Mucosa of stomach (tissue), 1 donor: ENCODE data around the gene KMT2E.
"Not testable (repeated sequence)": the region's sequence is repeated elsewhere in the genome, so short reads cannot be mapped to it uniquely, and the experiment has no call there.

Experiments used
- H3K27me3 ChIP-seq: one replicate; pipeline ENCODE4 v1.7.0; 2013; ENCODE audit warnings: mild to moderate bottlenecking, low read length; ENCODE audit not compliant: control insufficient read depth, insufficient read depth
- H3K36me3 ChIP-seq: one replicate; pipeline ENCODE4 v1.7.0; 2013; ENCODE audit warnings: low read length; ENCODE audit not compliant: control insufficient read depth, insufficient read depth
- H3K4me1 ChIP-seq: one replicate; pipeline ENCODE4 v1.7.0; 2013; ENCODE audit warnings: mild to moderate bottlenecking, low read length; ENCODE audit not compliant: control insufficient read depth, insufficient read depth
- H3K4me3 ChIP-seq: one replicate; pipeline ENCODE4 v1.7.0; 2013; ENCODE audit warnings: low read length
- H3K9ac ChIP-seq: one replicate; pipeline ENCODE4 v1.7.0; 2013; ENCODE audit warnings: mild to moderate bottlenecking, low read length, moderate library complexity
- H3K9me3 ChIP-seq: one replicate; pipeline ENCODE4 v1.7.0; 2013; ENCODE audit warnings: mild to moderate bottlenecking, low read length, moderate library complexity; ENCODE audit not compliant: control insufficient read depth
- donor health status: Pancreatic carcinoma.

The KMT2E gene

GRCh38 chr7:105013816-105014692 lies at the start of gene KMT2E:
KMT2E (plus strand) TSS chr7:105014205; CDS start chr7:105040953, 26,748 bp downstream.
- Histone ChIP-seq H3K9me3 (no peaks in the 10 kb centered on the region), H3K4me1 (peaks cover 11% of the 10 kb centered on the region), H3K36me3 (no peaks in the 10 kb centered on the region), H3K4me3 (peak within 1 kb of the TSS; percentile 98), H3K27me3 (no peaks in the 10 kb centered on the region), H3K9ac (peak within 1 kb of the TSS; percentile 100)

GRCh38 chr7:104964626-104965236 lies 49.3 kb upstream of the KMT2E start:
- H3K4me3 ChIP-seq = no peak overlapping the region
- H3K9me3 ChIP-seq = no peaks in the 10 kb centered on the region
- H3K36me3 ChIP-seq = no peaks in the 10 kb centered on the region
- H3K27me3 ChIP-seq = no peaks in the 10 kb centered on the region
- peaks cover 33% of the 10 kb centered on the region for H3K4me1 ChIP-seq
- H3K9ac ChIP-seq = no peak overlapping the region

GRCh38 chr7:104966022-104966421 lies 48.0 kb upstream of the KMT2E start:
- Histone ChIP-seq H3K36me3 (no peaks in the 10 kb centered on the region), H3K27me3 (no peaks in the 10 kb centered on the region), H3K9ac (no peak overlapping the region), H3K4me3 (no peak overlapping the region), H3K9me3 (no peaks in the 10 kb centered on the region), H3K4me1 (peaks cover 28% of the 10 kb centered on the region)

- no peak overlapping the region for H3K9ac ChIP-seq
- peaks cover 25% of the 10 kb centered on the region for H3K4me1 ChIP-seq
- H3K36me3 ChIP-seq = no peaks in the 10 kb centered on the region
- H3K4me3 ChIP-seq = no peak overlapping the region
- no peaks in the 10 kb centered on the region for H3K9me3 ChIP-seq
- no peaks in the 10 kb centered on the region for H3K27me3 ChIP-seq
Observed at GRCh38 chr7:104967088-104967487, 46.9 kb upstream of the KMT2E start.

GRCh38 chr7:104967595-104967994 lies 46.4 kb upstream of the KMT2E start:
- Histone ChIP-seq H3K27me3 (no peaks in the 10 kb centered on the region), H3K9me3 (no peaks in the 10 kb centered on the region), H3K4me3 (no peak overlapping the region), H3K36me3 (no peaks in the 10 kb centered on the region), H3K4me1 (peaks cover 30% of the 10 kb centered on the region), H3K9ac (peak overlapping the region; percentile 2)

- Histone ChIP-seq H3K9ac (no peak overlapping the region), H3K36me3 (no peaks in the 10 kb centered on the region), H3K4me1 (peaks cover 35% of the 10 kb centered on the region)
Observed at GRCh38 chr7:104968648-104969047, 45.4 kb upstream of the KMT2E start.

GRCh38 chr7:104969183-104969582 lies 44.8 kb upstream of the KMT2E start:
- Histone ChIP-seq H3K27me3 (no peaks in the 10 kb centered on the region), H3K36me3 (no peaks in the 10 kb centered on the region), H3K4me1 (peaks cover 35% of the 10 kb centered on the region), H3K4me3 (no peak overlapping the region), H3K9ac (no peak overlapping the region), H3K9me3 (no peaks in the 10 kb centered on the region)

More at GRCh38 chr7:104968648-104969047, 45.4 kb upstream of the KMT2E start:
- Histone ChIP-seq H3K27me3 (no peaks in the 10 kb centered on the region), H3K4me3 (no peak overlapping the region), H3K9me3 (no peaks in the 10 kb centered on the region)

- no peaks in the 10 kb centered on the region for H3K27me3 ChIP-seq
- H3K9ac ChIP-seq = peak overlapping the region; percentile 1
- H3K36me3 ChIP-seq = no peaks in the 10 kb centered on the region
- peaks cover 38% of the 10 kb centered on the region for H3K4me1 ChIP-seq
- no peak overlapping the region for H3K4me3 ChIP-seq
- no peaks in the 10 kb centered on the region for H3K9me3 ChIP-seq
Observed at GRCh38 chr7:104971290-104972071, 42.5 kb upstream of the KMT2E start.

- Histone ChIP-seq H3K36me3 (no peaks in the 10 kb centered on the region), H3K9me3 (no peaks in the 10 kb centered on the region), H3K27me3 (no peaks in the 10 kb centered on the region), H3K9ac (no peak overlapping the region), H3K4me3 (no peak overlapping the region), H3K4me1 (peaks cover 46% of the 10 kb centered on the region)
Observed at GRCh38 chr7:104972500-104972899, 41.5 kb upstream of the KMT2E start.

GRCh38 chr7:104973227-104973626 lies 40.8 kb upstream of the KMT2E start:
- H3K27me3 ChIP-seq = no peaks in the 10 kb centered on the region
- no peaks in the 10 kb centered on the region for H3K9me3 ChIP-seq
- H3K36me3 ChIP-seq = no peaks in the 10 kb centered on the region
- H3K9ac ChIP-seq = no peak overlapping the region
- H3K4me3 ChIP-seq = no peak overlapping the region
- peaks cover 48% of the 10 kb centered on the region for H3K4me1 ChIP-seq

GRCh38 chr7:104973909-104974415 lies 40.0 kb upstream of the KMT2E start:
- H3K4me3 ChIP-seq = no peak overlapping the region
- no peaks in the 10 kb centered on the region for H3K9me3 ChIP-seq
- no peaks in the 10 kb centered on the region for H3K36me3 ChIP-seq
- H3K27me3 ChIP-seq = no peaks in the 10 kb centered on the region
- H3K9ac ChIP-seq = no peak overlapping the region
- peaks cover 48% of the 10 kb centered on the region for H3K4me1 ChIP-seq

GRCh38 chr7:104975553-104975952 lies 38.5 kb upstream of the KMT2E start:
- H3K4me1 ChIP-seq = peaks cover 60% of the 10 kb centered on the region
- not testable (repeated sequence) for H3K36me3 ChIP-seq, H3K4me3 ChIP-seq, H3K27me3 ChIP-seq, H3K9me3 ChIP-seq, H3K9ac ChIP-seq
